Activated naive CD4-positive, alpha-beta T cell (primary cell): ENCODE results near the gene NPEPL1.
"Not testable (repeated sequence)": the region's sequence is repeated elsewhere in the genome, so short reads cannot be mapped to it uniquely, and the experiment has no call there.

Source experiments
- DNase-seq, 4 experiments: peaks; one replicate each; lab custom pipeline; 2025; lab: John Stamatoyannopoulos, UW

The NPEPL1 gene

DNA sequence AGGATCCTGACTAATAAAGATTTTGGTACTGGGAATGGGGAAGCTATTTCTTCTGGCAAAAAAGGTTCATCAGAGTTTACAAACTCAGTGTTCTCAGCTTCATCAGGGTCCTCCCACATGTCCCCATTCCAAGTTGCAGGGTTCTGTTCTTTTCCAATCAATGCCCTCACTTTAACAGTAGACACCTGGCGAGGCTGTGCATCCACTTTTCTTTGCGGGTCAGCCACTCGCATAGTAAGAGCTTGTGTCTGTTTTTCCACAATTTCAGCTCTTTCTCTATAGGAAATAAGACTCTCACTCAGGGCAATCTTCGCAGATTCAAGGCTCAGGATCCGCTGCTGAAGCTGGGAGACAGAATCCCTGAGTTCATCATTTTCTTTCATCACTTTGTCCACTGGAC, 65.0 kb downstream of the NPEPL1 start:
- not testable (repeated sequence) for DNase-seq

- no peak for DNase-seq
These were observed 67.3 kb downstream of the NPEPL1 start for GRCh38 chr20:58759947-58760346.

DNA sequence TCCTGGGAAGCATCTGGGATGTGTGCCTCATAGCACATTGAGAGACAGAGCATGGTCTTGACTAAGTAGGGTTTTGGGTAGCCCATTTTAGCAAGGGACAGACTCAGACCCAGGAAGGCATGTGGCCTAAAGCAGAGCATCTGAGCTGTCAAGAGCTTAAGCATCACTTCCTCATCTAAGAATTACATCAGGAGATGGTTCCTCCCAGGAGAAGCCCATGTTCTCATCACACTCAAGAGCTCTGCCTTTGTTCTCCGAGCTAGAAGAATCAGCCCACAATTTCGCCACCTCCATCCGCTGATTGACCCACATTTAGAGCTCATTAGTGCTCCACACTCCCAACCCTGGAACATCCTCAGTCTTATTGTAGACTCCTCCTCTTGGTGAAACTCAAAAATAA, 68.3 kb downstream of the NPEPL1 start:
- no peak for DNase-seq

- no peak for DNase-seq
These were observed 69.5 kb downstream of the NPEPL1 start for GRCh38 chr20:58762120-58762519.

DNA sequence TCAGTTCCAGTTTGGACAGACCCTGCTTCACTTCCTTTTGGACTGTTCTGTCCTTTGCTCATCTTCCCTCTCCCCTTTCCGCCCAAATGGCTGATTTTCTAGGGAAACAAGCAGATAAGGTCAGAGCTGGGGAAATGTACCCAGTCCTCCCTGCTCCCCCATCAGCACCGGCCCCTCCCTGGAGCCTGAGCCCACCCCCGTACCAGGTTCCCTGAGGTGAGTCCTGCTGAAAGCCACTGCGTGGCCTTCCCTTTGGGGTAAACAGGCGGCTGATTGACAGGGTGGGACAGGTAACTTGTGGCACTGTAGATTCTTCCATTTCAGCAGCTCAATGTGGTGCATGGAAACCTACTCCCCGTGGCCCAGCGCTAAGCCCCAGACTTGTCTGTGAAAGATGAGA, 70.5 kb downstream of the NPEPL1 start:
- DNase-seq: no peak
